GM13977 (cell line): ENCODE results near the gene ISCU.
"Not testable (repeated sequence)": the region's sequence is repeated elsewhere in the genome, so short reads cannot be mapped to it uniquely, and the experiment has no call there.

Experiments
- DNase-seq: peaks from one replicate; pipeline ENCODE4 v3.0.0; 2012; ENCODE audit warnings: low spot score
- CTCF ChIP-seq: IDR thresholded peaks from 2 replicates; pipeline ENCODE4 v1.5.1; 2012; ENCODE audit warnings: mild to moderate bottlenecking, control low read depth; ENCODE audit not compliant: insufficient read depth; ENCODE audit errors: extremely low read depth, missing control alignments
- in situ Hi-C: fragments of 300-500 bp; cut with MboI; formaldehyde crosslinking; loops from one replicate; pipeline ENCODE4 v1.12.0; 2022; ENCODE audit warnings: low sequenced_read_pairs, low pct_unique_long_range_greater_than_20kb, mixed read lengths, inconsistent platforms; ENCODE audit not compliant: unreplicated experiment

The ISCU gene

DNA sequence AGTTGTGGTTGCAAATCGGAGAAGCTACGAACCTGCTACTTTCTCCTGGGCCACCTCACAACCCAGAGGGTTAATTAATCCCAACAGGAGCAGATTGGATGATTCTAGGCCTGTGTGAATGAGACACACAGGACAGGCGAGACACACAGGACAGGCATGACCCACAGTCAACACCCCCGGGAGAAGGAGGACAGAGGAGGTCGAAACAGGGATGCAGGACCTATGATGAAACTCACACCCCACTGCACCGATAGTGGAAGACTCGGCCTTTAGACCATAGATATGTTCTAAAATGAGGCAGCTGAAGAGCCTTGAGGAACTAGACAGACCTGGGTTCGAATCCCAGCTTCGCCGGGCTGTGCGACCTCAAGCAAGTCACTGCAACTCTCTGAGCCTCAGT, 23.9 kb downstream of the ISCU start:
- DNase-seq = no peak
- no peak for TF ChIP-seq CTCF
- in situ Hi-C loops = no loop called here

GRCh38 chr12:108587826-108588225, 25.4 kb downstream of the ISCU start:
- no peak for TF ChIP-seq CTCF
- in situ Hi-C loops = no loop called here
- no peak for DNase-seq

DNA sequence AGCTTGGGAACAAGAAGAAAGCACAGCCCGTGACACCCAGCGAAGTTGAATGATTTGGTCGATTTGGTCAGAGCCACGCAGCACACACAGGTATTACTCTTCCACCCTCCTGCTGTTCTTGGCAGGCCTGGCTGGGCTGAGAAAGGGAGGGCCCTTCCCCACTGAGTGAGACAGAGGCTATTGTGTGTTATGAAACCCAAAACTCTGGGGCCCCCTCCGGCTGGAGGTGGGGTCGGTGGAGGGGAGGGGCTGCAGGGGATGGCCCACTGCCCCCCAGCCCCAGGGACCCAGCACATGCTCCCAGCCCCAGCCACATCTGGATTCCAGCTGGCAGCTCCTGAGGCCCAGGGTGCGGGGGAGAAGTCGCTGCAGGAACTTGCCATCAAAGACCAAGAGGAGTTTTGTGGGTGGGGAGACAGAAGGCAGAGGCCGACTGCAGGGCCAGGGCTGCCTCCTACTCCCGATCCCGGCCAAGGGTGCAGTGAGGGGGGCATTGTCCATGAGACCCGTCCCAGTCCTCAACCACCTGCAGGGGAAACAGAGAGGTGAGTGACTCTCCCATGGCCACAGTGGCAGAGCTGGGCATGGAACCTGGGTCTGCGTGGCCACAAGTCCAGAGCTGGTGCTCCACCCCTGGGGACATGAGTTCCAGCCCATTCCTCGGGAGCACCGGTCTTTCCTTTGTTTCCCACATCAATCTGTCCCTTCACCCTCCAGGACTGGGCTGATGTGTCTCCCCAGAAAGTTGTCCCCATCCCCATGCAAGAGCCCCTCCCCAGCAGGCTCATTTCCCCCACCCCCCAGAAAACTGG, 26.8 kb downstream of the ISCU start:
- TF ChIP-seq CTCF = no peak
- in situ Hi-C loops = no loop called here
- no peak for DNase-seq

- no peak for DNase-seq
- TF ChIP-seq CTCF = no peak
- in situ Hi-C loops = no loop called here
Measured at GRCh38 chr12:108589840-108590229, 27.4 kb downstream of the ISCU start.

- DNase-seq, in situ Hi-C loops: not testable (repeated sequence)
Measured at GRCh38 chr12:108590463-108590862, 28.1 kb downstream of the ISCU start.

GRCh38 chr12:108591267-108591980, 29.0 kb downstream of the ISCU start:
- DNase-seq = no peak
- TF ChIP-seq CTCF = no peak
- in situ Hi-C loops = no loop called here
